SK-N-SH treated with all-trans-retinoic acid at 6 μM for 48 hours (cell line): ENCODE results near the gene RLN1.

Source experiments
- ATAC-seq: fragments of 200-7000 bp; cut with Tn5 transposase; 3 replicates; pipeline ENCODE4 v1.9.1; 2020; ENCODE audit warnings: mild to moderate bottlenecking, moderate library complexity
- BACH2 ChIP-seq: fragments of 250-450 bp; sonication (Bioruptor Pico); IDR thresholded peaks from 2 replicates; pipeline ENCODE4 v1.9.0; 2021; ENCODE audit warnings: mild to moderate bottlenecking, borderline replicate concordance
- CREB5 ChIP-seq: fragments of 250-450 bp; sonication (Bioruptor Pico); IDR thresholded peaks from 2 replicates; pipeline ENCODE4 v1.5.1; 2020; ENCODE audit warnings: low read depth, mild to moderate bottlenecking, moderate library complexity
- CSDC2 ChIP-seq: fragments of 250-450 bp; sonication (Bioruptor Pico); IDR thresholded peaks from 2 replicates; pipeline ENCODE4 v1.5.0; 2020; ENCODE audit warnings: mild to moderate bottlenecking, moderate library complexity
- CSRNP3 ChIP-seq: fragments of 250-450 bp; sonication (Bioruptor Pico); IDR thresholded peaks from 2 replicates; pipeline ENCODE4 v1.5.1; 2021; ENCODE audit warnings: mild to moderate bottlenecking, moderate library complexity
- ESRRG ChIP-seq: fragments of 250-450 bp; sonication (Bioruptor Pico); IDR thresholded peaks from 2 replicates; pipeline ENCODE4 v1.6.1; 2021; ENCODE audit warnings: mild to moderate bottlenecking
- GLIS3 ChIP-seq: fragments of 250-450 bp; sonication (Bioruptor Pico); IDR thresholded peaks from 2 replicates; pipeline ENCODE4 v1.5.0; 2020; ENCODE audit warnings: mild to moderate bottlenecking, moderate library complexity
- OSR1 ChIP-seq: fragments of 250-450 bp; sonication (Bioruptor Pico); IDR thresholded peaks from 2 replicates; pipeline ENCODE4 v1.8.0; 2022; ENCODE audit warnings: moderate library complexity, mild to moderate bottlenecking, inconsistent platforms
- PATZ1 ChIP-seq: fragments of 250-450 bp; sonication (Bioruptor Pico); IDR thresholded peaks from 2 replicates; pipeline ENCODE4 v1.8.0; 2020; ENCODE audit warnings: mild to moderate bottlenecking, moderate library complexity, borderline replicate concordance
- POU6F1 ChIP-seq: fragments of 250-450 bp; sonication (Bioruptor Pico); IDR thresholded peaks from 2 replicates; pipeline ENCODE4 v1.8.0; 2021; ENCODE audit warnings: low read depth, mild to moderate bottlenecking, moderate library complexity, borderline replicate concordance
- PPARA ChIP-seq: fragments of 250-450 bp; sonication (Bioruptor Pico); IDR thresholded peaks from 2 replicates; pipeline ENCODE4 v1.5.0; 2020; ENCODE audit warnings: mild to moderate bottlenecking, borderline replicate concordance
- RARB ChIP-seq: fragments of 250-450 bp; sonication (Bioruptor Pico); IDR thresholded peaks from 2 replicates; pipeline ENCODE4 v1.8.0; 2021; ENCODE audit warnings: mild to moderate bottlenecking, moderate library complexity
- SNAI2 ChIP-seq: fragments of 250-450 bp; sonication (Bioruptor Pico); IDR thresholded peaks from 2 replicates; pipeline ENCODE4 v1.5.0; 2020; ENCODE audit warnings: mild to moderate bottlenecking, moderate library complexity
- TCF4 ChIP-seq: fragments of 250-450 bp; sonication (Bioruptor Pico); IDR thresholded peaks from 2 replicates; pipeline ENCODE4 v1.8.0; 2021; ENCODE audit warnings: mild to moderate bottlenecking, moderate library complexity, borderline replicate concordance
- TSHZ2 ChIP-seq: fragments of 250-450 bp; sonication (Bioruptor Pico); IDR thresholded peaks from 2 replicates; pipeline ENCODE4 v1.5.0; 2020; ENCODE audit warnings: mild to moderate bottlenecking, moderate library complexity
- ZFP3 ChIP-seq: fragments of 250-450 bp; sonication (Bioruptor Pico); IDR thresholded peaks from 2 replicates; pipeline ENCODE4 v1.5.0; 2020; ENCODE audit warnings: mild to moderate bottlenecking, moderate library complexity
- ZFP30 ChIP-seq: fragments of 450-650 bp; formaldehyde crosslinking; IDR thresholded peaks from 2 replicates; pipeline ENCODE4 v1.5.0; 2022; ENCODE audit warnings: mild to moderate bottlenecking, moderate library complexity
- ZNF565 ChIP-seq: fragments of 450-650 bp; formaldehyde crosslinking; conservative IDR thresholded peaks from 2 replicates; pipeline ENCODE4 v1.5.0; 2020; ENCODE audit warnings: low read depth, mild to moderate bottlenecking, moderate library complexity
- ZNF70 ChIP-seq: fragments of 450-650 bp; formaldehyde crosslinking; IDR thresholded peaks from 2 replicates; pipeline ENCODE4 v1.5.0; 2020; ENCODE audit warnings: mild to moderate bottlenecking, moderate library complexity
- ZNF8 ChIP-seq: fragments of 450-650 bp; formaldehyde crosslinking; IDR thresholded peaks from 2 replicates; pipeline ENCODE4 v1.5.0; 2020; ENCODE audit warnings: mild to moderate bottlenecking, moderate library complexity

Gene RLN1

GRCh38 chr9:5355817-5356216 is 16.1 kb upstream of the RLN1 start:
- no peak for TF ChIP-seq ESRRG (CRISPR knock-in tag)
- no peak for TF ChIP-seq TSHZ2 (CRISPR knock-in tag)
- no peak for TF ChIP-seq PATZ1 (CRISPR knock-in tag)
- TF ChIP-seq CSDC2, result no peak
- no peak for TF ChIP-seq RARB (CRISPR knock-in tag)
- TF ChIP-seq CREB5 (CRISPR knock-in tag), result no peak
- TF ChIP-seq ZNF70 (CRISPR knock-in tag), result no peak
- TF ChIP-seq, all 23 proteins: peak for 0
- no peak for ATAC-seq

- no peak for ATAC-seq
- TF ChIP-seq CSDC2, result no peak
- TF ChIP-seq SNAI2 (CRISPR knock-in tag), result no peak
- no peak for TF ChIP-seq PPARA (CRISPR knock-in tag)
- no peak for TF ChIP-seq RARB (CRISPR knock-in tag)
- no peak for TF ChIP-seq ZFP3 (CRISPR knock-in tag)
- TF ChIP-seq ZFP30 (CRISPR knock-in tag), result no peak
- no peak for TF ChIP-seq BACH2 (CRISPR knock-in tag)
- TF ChIP-seq CSRNP3 (CRISPR knock-in tag), result no peak
- no peak for TF ChIP-seq POU6F1
- TF ChIP-seq ZNF565 (CRISPR knock-in tag), result no peak
- TF ChIP-seq GLIS3 (CRISPR knock-in tag), result no peak
- no peak for TF ChIP-seq PATZ1 (CRISPR knock-in tag)
- no peak for TF ChIP-seq CREB5 (CRISPR knock-in tag)
- no peak for TF ChIP-seq TSHZ2 (CRISPR knock-in tag)
- no peak for TF ChIP-seq OSR1 (CRISPR knock-in tag)
- no peak for TF ChIP-seq ZNF8 (CRISPR knock-in tag)
- TF ChIP-seq TCF4 (CRISPR knock-in tag), result no peak
Measured at GRCh38 chr9:5355226-5355625, 15.6 kb upstream of the RLN1 start.
